ENCODE data around the gene NEURL3.
A peak's percentile ranks its signal among the peaks of the same experiment; 100 is the strongest.

- TF ChIP-seq POLR2AphosphoS5 (IDR thresholded peaks at IDR 0.05) (no peak), POLR2A (IDR thresholded peaks at IDR 0.05) (no peak)
- TF ChIP-seq, protein P1, sequence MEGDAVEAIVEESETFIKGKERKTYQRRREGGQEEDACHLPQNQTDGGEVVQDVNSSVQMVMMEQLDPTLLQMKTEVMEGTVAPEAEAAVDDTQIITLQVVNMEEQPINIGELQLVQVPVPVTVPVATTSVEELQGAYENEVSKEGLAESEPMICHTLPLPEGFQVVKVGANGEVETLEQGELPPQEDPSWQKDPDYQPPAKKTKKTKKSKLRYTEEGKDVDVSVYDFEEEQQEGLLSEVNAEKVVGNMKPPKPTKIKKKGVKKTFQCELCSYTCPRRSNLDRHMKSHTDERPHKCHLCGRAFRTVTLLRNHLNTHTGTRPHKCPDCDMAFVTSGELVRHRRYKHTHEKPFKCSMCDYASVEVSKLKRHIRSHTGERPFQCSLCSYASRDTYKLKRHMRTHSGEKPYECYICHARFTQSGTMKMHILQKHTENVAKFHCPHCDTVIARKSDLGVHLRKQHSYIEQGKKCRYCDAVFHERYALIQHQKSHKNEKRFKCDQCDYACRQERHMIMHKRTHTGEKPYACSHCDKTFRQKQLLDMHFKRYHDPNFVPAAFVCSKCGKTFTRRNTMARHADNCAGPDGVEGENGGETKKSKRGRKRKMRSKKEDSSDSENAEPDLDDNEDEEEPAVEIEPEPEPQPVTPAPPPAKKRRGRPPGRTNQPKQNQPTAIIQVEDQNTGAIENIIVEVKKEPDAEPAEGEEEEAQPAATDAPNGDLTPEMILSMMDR (IDR thresholded peaks at IDR 0.05) = peak in 3 of 4 experiments; percentile 15 to 43 (median 33)
These were observed 34.5 kb downstream of the NEURL3 start for GRCh38 chr2:96470636-96471035.

Measured in sigmoid colon (tissue), 4 donors.